ENCODE data around the gene CHMP5.

CHMP5 gene

GRCh38 chr9:33264473-33265177 is at the start of gene CHMP5, which contains the start of gene BAG1:
TSS of gene CHMP5 (plus strand) at chr9:33265049. CDS start at chr9:33265079, 30 bp downstream.
TSS of gene BAG1 (minus strand) at chr9:33264708.
- DNase-seq (ENCODE audit: low read depth, low spot score) = peak; percentile 100

- no peak for DNase-seq (ENCODE audit: low read depth, low spot score)
These were observed 43.9 kb upstream of the CHMP5 start for GRCh38 chr9:33220681-33221567.

- no peak for DNase-seq (ENCODE audit: low read depth, low spot score)
These were observed 43.3 kb upstream of the CHMP5 start for GRCh38 chr9:33221568-33221884.

- DNase-seq (ENCODE audit: low read depth, low spot score) = no peak
These were observed 42.8 kb upstream of the CHMP5 start for GRCh38 chr9:33222031-33222430.

GRCh38 chr9:33223696-33224095 is 41.2 kb upstream of the CHMP5 start:
- DNase-seq (ENCODE audit: low read depth, low spot score) = no peak

- peak; percentile 52 for DNase-seq (ENCODE audit: low read depth, low spot score)
These were observed 39.3 kb upstream of the CHMP5 start for GRCh38 chr9:33225319-33226147.

- DNase-seq (ENCODE audit: low read depth, low spot score) = no peak
These were observed 37.8 kb upstream of the CHMP5 start for GRCh38 chr9:33227008-33227398.

- DNase-seq (ENCODE audit: low read depth, low spot score) = no peak
These were observed 37.1 kb upstream of the CHMP5 start for GRCh38 chr9:33227741-33228140.

GRCh38 chr9:33228606-33229005 is 36.2 kb upstream of the CHMP5 start:
- DNase-seq (ENCODE audit: low read depth, low spot score) = no peak

- DNase-seq (ENCODE audit: low read depth, low spot score) = no peak
These were observed 35.3 kb upstream of the CHMP5 start for GRCh38 chr9:33229359-33230114.

GRCh38 chr9:33230756-33231622 is 33.9 kb upstream of the CHMP5 start:
- no peak for DNase-seq (ENCODE audit: low read depth, low spot score)

- DNase-seq (ENCODE audit: low read depth, low spot score) = no peak
These were observed 33.3 kb upstream of the CHMP5 start for GRCh38 chr9:33231623-33231942.

- DNase-seq (ENCODE audit: low read depth, low spot score) = no peak
These were observed 32.0 kb upstream of the CHMP5 start for GRCh38 chr9:33232815-33233214.

GRCh38 chr9:33233626-33234342 is 31.1 kb upstream of the CHMP5 start:
- no peak for DNase-seq (ENCODE audit: low read depth, low spot score)

- DNase-seq (ENCODE audit: low read depth, low spot score) = no peak
These were observed 30.1 kb upstream of the CHMP5 start for GRCh38 chr9:33234511-33235467.

- no peak for DNase-seq (ENCODE audit: low read depth, low spot score)
These were observed 28.3 kb upstream of the CHMP5 start for GRCh38 chr9:33236571-33236970.

GRCh38 chr9:33239921-33240320 is 24.9 kb upstream of the CHMP5 start, which contains the start of gene SPINK4:
TSS of gene SPINK4 (plus strand) at chr9:33240167. CDS start at chr9:33240209, 42 bp downstream.
- no peak for DNase-seq (ENCODE audit: low read depth, low spot score)

- no peak for DNase-seq (ENCODE audit: low read depth, low spot score)
These were observed 23.6 kb upstream of the CHMP5 start for GRCh38 chr9:33241298-33241697.
